HG03280 (cell line): ENCODE results near the gene RET.

Source experiments
- ATAC-seq: cut with Tn5 transposase; IDR thresholded peaks from one replicate; pipeline ENCODE4 v1.9.1; 2021; ENCODE audit warnings: mild to moderate bottlenecking, moderate library complexity; ENCODE audit not compliant: unreplicated experiment

Gene RET

GRCh38 chr10:43160046-43160920, 83.4 kb downstream of the RET start:
- no peak for ATAC-seq

DNA sequence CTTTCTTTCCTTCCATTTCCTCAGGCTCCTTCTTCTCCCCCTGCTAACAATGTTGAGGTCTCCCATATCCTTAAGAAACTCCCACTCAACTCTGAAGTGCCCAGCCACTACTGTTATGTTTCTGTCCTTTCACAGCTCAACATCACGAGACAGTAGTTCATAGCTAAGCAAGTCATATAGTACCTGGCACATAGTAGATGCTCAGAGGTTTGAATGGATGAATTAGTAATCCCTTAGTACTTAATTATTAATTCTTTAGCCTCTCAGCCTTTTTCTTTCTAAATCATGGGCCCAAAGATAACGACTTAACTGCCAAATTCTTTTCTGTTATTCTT, 84.0 kb downstream of the RET start:
- no peak for ATAC-seq

DNA sequence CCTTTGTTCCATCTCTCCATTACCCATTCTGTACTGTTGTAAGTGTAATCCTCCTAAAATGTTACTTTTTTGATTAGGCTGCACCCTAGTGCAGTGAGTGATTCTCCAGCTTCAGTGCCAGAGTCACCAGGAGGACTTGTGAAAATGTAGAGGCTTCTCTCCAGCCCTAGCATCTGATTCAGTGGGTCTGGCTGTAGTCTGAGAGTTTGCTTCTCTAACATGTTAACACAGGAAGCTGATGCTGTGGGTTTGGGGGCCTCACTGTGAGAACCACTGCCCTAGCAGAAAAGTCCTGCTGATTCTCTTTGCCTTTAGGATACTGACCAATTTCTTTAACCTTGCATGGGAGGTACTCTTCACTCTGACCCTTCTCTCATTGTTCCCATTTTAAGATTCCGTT, 85.7 kb downstream of the RET start:
- ATAC-seq, result no peak

GRCh38 chr10:43166207-43166879, 89.5 kb downstream of the RET start:
- ATAC-seq, result no peak

- ATAC-seq, result peak; percentile 66
These were observed 90.1 kb downstream of the RET start for GRCh38 chr10:43166880-43167497.

GRCh38 chr10:43167498-43167889, 90.6 kb downstream of the RET start:
- ATAC-seq, result no peak

GRCh38 chr10:43170491-43170890, 93.6 kb downstream of the RET start:
- ATAC-seq, result no peak

DNA sequence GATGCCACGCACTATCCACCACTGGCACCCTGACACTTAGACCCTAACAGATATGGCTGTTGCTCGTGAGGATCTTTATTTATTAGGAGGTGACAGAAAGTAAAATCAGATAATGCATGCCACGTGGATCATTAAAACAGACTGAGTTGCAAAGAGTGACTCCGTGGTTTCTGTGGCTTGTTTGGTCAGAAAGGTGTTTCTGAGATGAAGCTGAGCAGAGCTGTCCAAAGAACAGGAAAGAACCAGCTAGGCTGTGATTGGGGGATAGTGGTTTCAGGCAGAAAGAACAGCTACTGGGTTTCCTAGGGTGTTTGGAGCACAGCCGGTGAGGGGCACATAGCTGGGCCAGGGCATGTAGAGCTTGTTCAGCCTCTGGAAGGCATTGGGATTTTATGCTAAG, 95.8 kb downstream of the RET start:
- ATAC-seq, result no peak

- no peak for ATAC-seq
These were observed 96.3 kb downstream of the RET start for GRCh38 chr10:43173120-43173519.

DNA sequence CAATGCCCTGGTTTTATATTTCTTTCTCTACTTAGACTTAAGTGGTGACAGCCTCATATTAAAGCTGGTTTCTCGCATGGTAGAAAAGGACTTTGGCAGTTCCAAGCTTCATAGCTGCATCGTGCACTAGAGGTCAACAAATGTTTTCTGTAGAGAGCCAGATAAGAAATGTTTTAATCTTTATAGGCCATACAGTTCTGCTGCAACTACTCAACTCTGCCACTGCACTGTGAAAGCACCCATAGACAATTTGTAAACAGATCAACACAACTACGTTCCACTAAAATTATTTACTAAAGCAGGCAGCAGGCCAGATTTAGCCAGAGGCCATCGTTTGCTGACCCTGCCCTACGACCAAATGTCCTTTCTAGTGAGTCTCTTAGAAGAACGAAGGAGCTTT, 98.1 kb downstream of the RET start:
- ATAC-seq, result no peak

DNA sequence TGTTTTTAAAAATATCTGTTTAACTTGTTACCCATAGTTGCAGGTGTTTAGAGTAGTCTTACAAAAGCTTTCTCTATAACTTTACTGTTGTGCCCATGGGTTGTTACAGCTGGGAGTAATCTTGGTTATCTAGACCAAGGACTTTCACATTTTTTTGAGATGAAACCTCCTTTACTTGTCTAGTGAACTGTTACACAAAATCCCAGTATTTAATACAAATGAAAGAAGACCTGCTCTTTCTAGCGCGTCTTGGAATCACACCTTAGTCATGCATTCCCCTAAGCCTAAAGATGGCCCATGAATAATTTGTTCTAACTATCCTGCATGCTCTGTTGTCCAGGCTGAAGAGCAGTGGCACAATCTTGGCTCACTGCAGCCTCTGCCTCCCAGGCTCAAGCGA, 99.4 kb downstream of the RET start:
- no peak for ATAC-seq

DNA sequence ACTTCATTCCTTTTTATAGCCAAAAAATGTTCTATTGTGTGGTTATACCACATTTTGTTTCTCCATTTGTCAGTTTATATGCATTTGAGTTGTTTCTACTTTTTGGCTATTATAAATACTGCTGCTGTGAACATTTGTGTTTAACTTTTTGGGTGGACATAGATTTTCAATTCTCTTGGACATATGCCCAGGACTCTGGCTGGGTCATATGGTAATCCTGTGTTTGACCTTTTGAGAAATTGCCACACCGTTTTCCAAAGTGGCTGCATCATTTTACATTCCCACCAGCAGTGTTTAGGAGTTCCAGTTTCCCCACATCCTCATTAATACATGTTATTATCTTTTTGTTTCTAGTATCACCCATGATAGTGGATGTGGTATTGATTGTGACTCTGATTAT, 100.7 kb downstream of the RET start:
- no peak for ATAC-seq
